ENCODE measurements around the gene ACBD3.

The ACBD3 gene

GRCh38 chr1:226133504-226134123 is 52.9 kb downstream of the ACBD3 start:
- no peak for DNase-seq

- no peak for DNase-seq
Measured at GRCh38 chr1:226132728-226133503, 53.6 kb downstream of the ACBD3 start.

- DNase-seq: no peak
Measured at GRCh38 chr1:226131639-226132038, 54.9 kb downstream of the ACBD3 start.

DNA sequence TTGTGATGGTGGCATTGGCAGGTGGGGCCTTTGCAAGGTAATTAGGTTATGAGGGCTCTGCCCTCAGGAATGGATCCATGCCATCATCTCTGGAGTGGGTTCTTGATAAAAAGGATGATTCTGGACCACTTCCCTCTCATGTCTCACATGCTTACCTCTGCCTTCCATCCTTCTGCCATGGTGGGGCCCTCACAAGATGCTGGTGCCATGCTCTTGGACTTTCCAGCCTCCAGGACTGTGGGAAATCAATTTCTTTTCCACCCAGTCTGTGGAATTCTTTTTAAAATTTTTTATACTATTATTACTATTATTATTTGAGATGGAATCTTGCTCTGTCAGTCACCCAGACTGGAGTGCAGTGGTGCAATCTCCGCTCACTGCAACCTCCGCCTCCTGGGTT is 57.3 kb downstream of the ACBD3 start:
- no peak for DNase-seq

DNA sequence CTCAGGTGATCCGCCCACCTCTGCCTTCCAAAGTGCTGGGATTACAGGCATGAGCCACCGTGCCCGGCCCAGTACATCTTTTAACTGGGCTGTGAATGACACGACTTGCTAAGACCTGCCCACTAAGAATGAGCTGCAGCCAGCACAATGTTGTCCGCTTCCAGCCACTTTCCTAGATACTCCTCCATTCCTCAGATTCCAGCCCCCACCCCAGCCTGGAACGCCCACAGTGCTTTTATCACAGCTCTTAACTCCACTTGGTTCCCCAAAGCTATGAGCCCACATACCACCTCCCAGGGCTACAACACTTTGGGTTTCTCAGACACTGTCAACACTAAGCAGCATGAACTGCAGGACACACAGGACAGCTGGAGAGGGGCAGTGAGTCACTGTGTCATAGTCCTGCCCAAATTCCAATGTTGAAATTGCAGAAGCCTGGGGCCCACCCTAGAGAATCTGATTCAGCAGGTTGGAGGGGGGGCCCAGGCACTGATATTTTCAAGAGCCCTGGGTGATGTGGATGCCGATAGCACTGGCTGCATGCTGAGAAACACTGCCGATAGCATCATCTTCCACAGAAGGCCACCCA is 58.0 kb downstream of the ACBD3 start:
- DNase-seq: no peak

GRCh38 chr1:226126824-226127569 is 59.5 kb downstream of the ACBD3 start:
- no peak for DNase-seq

DNA sequence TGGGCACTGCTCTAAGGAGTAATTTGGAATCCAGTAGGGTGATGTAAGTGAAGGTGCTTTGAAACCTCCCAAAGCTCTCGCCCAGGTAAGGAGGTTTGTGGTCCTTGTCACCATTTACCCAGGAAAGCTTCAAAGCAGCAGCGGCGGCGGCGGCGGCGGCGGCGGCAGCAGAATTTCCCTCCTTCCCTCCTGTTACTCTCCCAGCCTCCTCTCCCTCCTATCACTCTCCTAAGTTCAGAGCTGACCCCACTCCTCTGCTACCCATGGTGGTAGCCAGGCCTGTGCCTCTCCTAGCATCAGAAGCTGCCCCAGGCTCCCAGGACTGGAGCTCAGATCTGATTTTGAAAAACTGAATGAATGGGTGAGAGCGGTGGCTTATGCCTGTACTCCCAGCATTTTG is 60.7 kb downstream of the ACBD3 start:
- no peak for DNase-seq

- peak; percentile 94 to 95 for DNase-seq
Measured at GRCh38 chr1:226125097-226125630, 61.4 kb downstream of the ACBD3 start.

- DNase-seq: no peak
Measured at GRCh38 chr1:226123591-226124471, 62.7 kb downstream of the ACBD3 start.

- no peak for DNase-seq
Measured at GRCh38 chr1:226123212-226123560, 63.4 kb downstream of the ACBD3 start.

DNA sequence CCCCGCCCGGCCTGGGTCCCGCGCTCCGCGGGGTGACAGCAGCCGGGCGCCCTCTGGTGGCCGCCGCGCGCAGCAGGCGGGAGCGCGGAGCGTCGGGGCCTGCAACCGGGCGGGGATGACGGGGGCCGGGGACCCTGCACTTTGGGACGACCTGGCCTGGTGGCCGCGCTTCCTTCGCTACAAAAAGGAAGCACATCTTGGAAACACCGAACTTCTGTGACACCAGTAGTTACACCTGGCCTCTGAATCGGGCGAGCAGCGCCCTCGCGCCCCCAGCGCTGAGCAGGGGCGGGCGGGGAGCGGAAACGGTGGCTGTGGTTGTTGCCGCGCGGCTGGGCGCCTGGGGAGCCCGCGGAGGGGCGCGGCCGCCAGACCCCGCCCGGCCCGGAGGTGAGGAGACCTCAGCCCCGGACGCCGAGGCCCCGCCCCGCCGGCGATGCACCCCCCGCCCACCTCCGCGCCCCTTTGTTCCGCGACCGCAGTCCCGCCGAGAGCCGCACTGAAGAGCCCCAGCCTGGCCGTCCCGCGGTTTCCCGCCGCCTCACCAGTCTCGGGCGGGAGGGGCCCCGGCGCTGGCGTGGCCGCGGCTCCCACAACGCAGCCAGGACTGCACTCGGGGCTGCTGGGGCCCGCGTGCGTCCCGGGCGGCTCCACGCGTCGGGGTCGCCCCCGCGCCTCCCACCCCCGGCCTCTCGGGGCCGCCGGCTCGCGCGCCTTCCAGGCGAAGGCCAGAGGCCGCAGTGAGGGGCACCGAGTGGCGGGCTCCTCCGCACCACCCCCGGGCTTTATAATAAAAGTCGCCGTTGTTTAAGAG is 64.7 kb downstream of the ACBD3 start:
- peak; percentile 79 to 87 for DNase-seq

- DNase-seq: no peak
Measured at GRCh38 chr1:226121049-226121586, 65.4 kb downstream of the ACBD3 start.

- DNase-seq: no peak
Measured at GRCh38 chr1:226120398-226120797, 66.1 kb downstream of the ACBD3 start.

DNA sequence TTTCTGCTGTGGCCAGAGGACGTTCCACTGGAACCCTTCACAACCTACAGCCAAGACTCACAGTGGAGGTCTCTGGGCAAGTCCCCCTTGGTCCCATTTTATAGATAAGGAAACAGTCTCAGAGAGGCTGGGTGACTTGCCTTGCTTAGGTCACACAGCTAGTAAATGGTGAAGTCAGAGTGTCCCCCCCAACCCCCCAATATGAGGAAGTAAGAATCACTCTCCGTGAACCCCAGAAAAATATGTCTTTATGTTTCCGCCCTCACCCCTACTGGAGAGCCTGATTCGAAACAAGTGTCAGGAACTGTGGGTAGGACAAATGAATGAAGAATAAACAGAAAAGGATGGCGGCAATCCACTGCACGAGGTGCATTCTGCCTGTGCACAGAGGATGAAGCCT is 67.4 kb downstream of the ACBD3 start:
- no peak for DNase-seq

DNA sequence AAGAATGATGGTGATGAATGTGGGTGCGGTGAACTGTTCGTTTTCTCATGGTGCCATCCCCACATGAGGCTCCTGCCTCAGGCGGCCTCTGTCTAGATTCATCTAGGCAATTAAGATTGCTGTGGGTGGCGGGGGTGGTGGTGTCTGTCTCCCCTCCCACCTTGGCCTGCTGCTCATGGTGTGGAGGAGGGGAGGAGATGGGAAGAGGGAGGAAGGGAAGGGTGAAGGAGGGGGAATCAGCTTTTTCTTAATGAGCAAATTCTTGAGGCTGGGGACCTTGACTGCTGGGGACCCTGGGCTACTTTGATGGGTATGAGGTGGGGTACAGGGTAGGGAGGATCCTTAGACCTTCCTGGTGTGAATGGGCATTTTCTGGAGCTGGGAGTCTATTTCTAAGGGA is 68.2 kb downstream of the ACBD3 start:
- no peak for DNase-seq

DNA sequence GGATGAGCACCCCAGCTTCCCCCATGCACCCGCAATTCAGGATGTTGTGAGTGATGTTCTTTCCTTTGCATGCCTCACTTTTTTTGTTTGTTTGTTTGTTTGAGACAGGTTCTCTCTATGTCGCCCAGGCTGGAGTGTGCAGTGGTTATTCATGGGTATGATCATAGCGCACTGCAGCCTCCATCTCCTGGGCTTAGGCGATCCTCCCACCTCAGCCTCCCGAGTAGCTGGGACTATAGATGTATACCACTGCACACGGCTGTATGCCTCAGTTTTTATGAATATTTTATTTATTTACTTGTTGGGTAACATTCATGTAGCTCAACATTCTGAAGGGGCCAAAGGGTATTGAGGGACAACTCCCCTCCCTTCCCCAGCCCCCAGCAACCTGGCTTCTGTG is 69.2 kb downstream of the ACBD3 start:
- no peak for DNase-seq

DNA sequence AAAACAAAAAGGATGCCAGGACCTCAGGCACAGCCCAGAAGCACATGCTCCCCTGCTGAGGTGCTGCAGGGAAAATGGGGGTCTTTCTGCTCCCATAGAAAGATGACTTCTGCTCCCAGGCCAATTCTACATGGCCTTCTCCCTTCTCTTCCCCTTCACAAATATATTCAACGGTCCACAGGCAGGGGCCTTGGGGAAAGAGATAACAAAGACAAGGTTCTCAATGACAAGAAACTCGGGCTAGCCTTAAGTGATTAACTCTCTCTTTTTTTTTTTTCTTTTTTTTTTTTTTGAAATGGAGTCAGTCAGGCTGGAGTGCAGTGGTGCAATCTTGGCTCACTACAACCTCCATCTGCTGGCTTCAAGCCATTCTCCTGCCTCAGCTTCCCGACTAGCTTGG is 69.9 kb downstream of the ACBD3 start:
- DNase-seq: no peak

- DNase-seq: no peak
Measured at GRCh38 chr1:226112626-226113025, 73.9 kb downstream of the ACBD3 start.

- DNase-seq: no peak
Measured at GRCh38 chr1:226111883-226112261, 74.7 kb downstream of the ACBD3 start.

- no peak for DNase-seq
Measured at GRCh38 chr1:226111098-226111882, 75.3 kb downstream of the ACBD3 start.
